ENCODE measurements around the gene SLA2.
"Not testable (repeated sequence)": the region's sequence is repeated elsewhere in the genome, so short reads cannot be mapped to it uniquely, and the experiment has no call there.

Gene SLA2

GRCh38 chr20:36624068-36624943, 21.7 kb downstream of the SLA2 start:
- DNase-seq: no peak
- in situ Hi-C loops (cut with HindIII; ENCODE audit: low pct_ligation_motif_present, low pct_unique_long_range_greater_than_20kb, low sequenced_read_pairs): no loop called here

- DNase-seq: no peak
- in situ Hi-C loops (cut with HindIII; ENCODE audit: low pct_ligation_motif_present, low pct_unique_long_range_greater_than_20kb, low sequenced_read_pairs): no loop called here
Measured at GRCh38 chr20:36623444-36623843, 22.6 kb downstream of the SLA2 start.

- in situ Hi-C loops (cut with HindIII; ENCODE audit: low pct_ligation_motif_present, low pct_unique_long_range_greater_than_20kb, low sequenced_read_pairs): no loop called here
- DNase-seq: no peak
Measured at GRCh38 chr20:36620917-36621316, 25.1 kb downstream of the SLA2 start.

GRCh38 chr20:36614781-36615557, 31.0 kb downstream of the SLA2 start:
- in situ Hi-C loops (cut with HindIII; ENCODE audit: low pct_ligation_motif_present, low pct_unique_long_range_greater_than_20kb, low sequenced_read_pairs): no loop called here
- peak; percentile 62 for DNase-seq

DNA sequence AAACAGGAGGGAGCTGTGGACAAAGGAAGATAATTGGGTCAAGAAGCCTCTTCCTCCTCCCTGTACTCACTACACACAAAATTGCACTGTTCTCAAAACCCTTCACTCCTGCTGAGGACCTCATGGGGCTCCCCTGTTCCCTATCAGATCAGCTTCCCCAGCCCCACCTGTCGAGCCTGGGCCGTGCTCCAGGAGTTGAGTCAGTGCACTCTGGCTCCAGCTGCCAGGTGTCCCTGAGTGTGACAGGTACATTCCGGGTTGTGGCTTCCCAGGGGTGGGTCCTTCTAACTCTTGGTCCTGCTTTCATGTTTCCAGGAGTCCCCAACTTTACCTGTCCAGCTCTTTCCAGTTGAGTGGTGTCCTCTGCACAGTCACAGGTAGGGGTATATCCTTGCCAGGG, 32.0 kb downstream of the SLA2 start:
- in situ Hi-C loops (cut with HindIII; ENCODE audit: low pct_ligation_motif_present, low pct_unique_long_range_greater_than_20kb, low sequenced_read_pairs): no loop called here
- DNase-seq: no peak

DNA sequence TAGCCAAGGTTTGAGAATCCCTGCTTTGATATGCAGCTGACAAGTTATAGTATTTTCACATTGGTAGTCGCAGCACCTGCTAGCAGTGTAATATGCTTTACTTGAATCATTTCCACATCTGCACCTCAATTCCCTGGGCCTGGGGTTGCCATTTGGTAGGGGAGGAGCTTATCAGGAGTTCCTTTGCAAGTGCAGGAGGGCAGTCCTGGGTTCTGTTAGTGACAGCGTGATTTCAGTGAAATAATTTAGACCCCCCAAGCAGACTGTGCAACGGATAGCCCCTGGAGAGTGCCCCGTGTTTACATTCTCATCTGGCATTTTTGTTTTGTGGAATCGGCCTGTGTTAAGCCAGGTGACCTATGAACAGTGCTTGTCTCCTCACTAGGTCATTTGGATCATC, 34.4 kb downstream of the SLA2 start:
- in situ Hi-C loops (cut with HindIII; ENCODE audit: low pct_ligation_motif_present, low pct_unique_long_range_greater_than_20kb, low sequenced_read_pairs): no loop called here
- DNase-seq: no peak

GRCh38 chr20:36608388-36608728, 37.6 kb downstream of the SLA2 start:
- DNase-seq; in situ Hi-C loops (cut with HindIII; ENCODE audit: low pct_ligation_motif_present, low pct_unique_long_range_greater_than_20kb, low sequenced_read_pairs): not testable (repeated sequence)

- in situ Hi-C loops (cut with HindIII; ENCODE audit: low pct_ligation_motif_present, low pct_unique_long_range_greater_than_20kb, low sequenced_read_pairs): no loop called here
- peak; percentile 18 for DNase-seq
Measured at GRCh38 chr20:36607586-36608387, 38.2 kb downstream of the SLA2 start.

- DNase-seq: peak; percentile 7
- in situ Hi-C loops (cut with HindIII; ENCODE audit: low pct_ligation_motif_present, low pct_unique_long_range_greater_than_20kb, low sequenced_read_pairs): no loop called here
Measured at GRCh38 chr20:36606158-36607066, 39.6 kb downstream of the SLA2 start.

- in situ Hi-C loops (cut with HindIII; ENCODE audit: low pct_ligation_motif_present, low pct_unique_long_range_greater_than_20kb, low sequenced_read_pairs): no loop called here
Measured at GRCh38 chr20:36605399-36606157, 40.4 kb downstream of the SLA2 start, which contains the start of gene RAB5IF. Gene RAB5IF (plus strand): TSS chr20:36605779. CDS start chr20:36605952, 173 bp downstream.

DNA sequence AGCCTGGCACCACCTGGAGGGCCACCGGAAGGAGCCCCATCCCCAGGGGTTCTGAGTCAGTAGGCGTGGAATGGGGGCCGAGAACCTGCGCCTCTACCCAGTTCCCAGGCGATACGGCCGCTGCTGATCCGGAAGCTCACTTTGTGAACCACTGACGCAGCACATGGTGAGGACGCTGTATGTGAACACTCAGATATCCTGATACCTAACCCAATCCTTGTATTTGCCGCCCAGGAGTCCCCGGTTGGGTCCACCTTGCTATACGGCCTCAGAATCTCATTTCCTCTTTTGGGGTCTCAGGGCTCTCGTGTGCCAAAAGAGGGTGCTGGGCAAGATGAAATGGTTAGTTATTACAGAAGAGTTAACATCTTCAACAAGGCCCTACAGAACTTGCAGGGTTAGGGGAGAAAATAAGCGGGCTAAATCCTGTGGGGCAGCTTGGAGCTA, 41.0 kb downstream of the SLA2 start:
- DNase-seq: no peak
- in situ Hi-C loops (cut with HindIII; ENCODE audit: low pct_ligation_motif_present, low pct_unique_long_range_greater_than_20kb, low sequenced_read_pairs): no loop called here

More at GRCh38 chr20:36605399-36606157, 40.4 kb downstream of the SLA2 start, which contains the start of gene RAB5IF:
- DNase-seq: peak; percentile 97

DNA sequence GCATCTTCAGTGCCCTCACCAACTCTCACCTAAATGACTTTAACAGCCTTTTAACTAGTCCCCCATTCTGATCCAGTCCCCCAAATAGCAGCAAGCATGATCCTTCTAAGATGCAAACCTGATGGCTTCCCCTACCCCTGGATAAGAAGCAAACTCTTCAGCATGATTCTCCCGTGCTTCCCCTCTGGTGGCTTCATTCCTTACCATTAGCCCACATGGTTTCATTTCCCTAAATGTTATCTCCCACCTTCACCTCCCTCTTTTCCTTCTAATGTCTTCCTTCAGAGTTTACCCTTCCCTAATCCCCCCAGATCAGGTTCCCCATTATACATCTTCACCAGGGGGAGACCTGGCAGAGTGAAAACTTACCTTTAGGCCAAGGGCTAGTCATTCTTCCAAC, 44.5 kb downstream of the SLA2 start:
- no peak for DNase-seq
- in situ Hi-C loops (cut with HindIII; ENCODE audit: low pct_ligation_motif_present, low pct_unique_long_range_greater_than_20kb, low sequenced_read_pairs): no loop called here

DNA sequence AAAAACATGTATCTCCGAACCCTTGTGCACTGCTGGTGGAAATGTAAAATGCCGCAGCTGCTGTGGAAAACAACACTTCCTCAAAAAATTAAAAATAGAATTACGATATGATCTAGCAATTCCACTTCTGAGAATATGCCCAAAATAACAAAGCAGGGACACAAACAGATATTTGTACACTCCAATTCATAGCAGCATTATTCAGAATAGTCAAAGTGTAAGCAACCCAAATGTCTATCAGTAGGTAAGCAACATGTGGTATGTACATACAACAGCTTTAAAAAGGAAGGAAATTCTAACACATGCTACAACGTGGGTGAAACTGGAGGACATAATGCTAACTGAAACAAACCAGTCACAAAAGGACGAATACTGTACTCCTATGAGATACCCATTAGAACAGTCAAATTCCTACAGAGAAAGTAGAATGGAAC, 46.1 kb downstream of the SLA2 start:
- in situ Hi-C loops (cut with HindIII; ENCODE audit: low pct_ligation_motif_present, low pct_unique_long_range_greater_than_20kb, low sequenced_read_pairs): no loop called here
- no peak for DNase-seq

- DNase-seq: no peak
- in situ Hi-C loops (cut with HindIII; ENCODE audit: low pct_ligation_motif_present, low pct_unique_long_range_greater_than_20kb, low sequenced_read_pairs): no loop called here
Measured at GRCh38 chr20:36593347-36593929, 52.6 kb downstream of the SLA2 start.

- in situ Hi-C loops (cut with HindIII; ENCODE audit: low pct_ligation_motif_present, low pct_unique_long_range_greater_than_20kb, low sequenced_read_pairs): no loop called here
- no peak for DNase-seq
Measured at GRCh38 chr20:36591854-36592641, 53.9 kb downstream of the SLA2 start.

- DNase-seq: no peak
- in situ Hi-C loops (cut with HindIII; ENCODE audit: low pct_ligation_motif_present, low pct_unique_long_range_greater_than_20kb, low sequenced_read_pairs): no loop called here
Measured at GRCh38 chr20:36591281-36591680, 54.7 kb downstream of the SLA2 start.

Measured in ACHN (cell line).